Stimulated activated memory B cell treated with anti-CD40 and anti-IgM and Interleukin-4, amounts not matched to agents 10 μg/mL and 1 μg/mL and 100 μg/mL, for 72 hours (primary cell): Measurements from ENCODE around the gene C6orf118.

ENCODE experiments used
- ATAC-seq: fragments of 150-1000 bp; cut with Tn5 transposase; 2 replicates; pipeline ENCODE4 v1.10.0; 2021
- H3K27ac Mint-ChIP-seq: one replicate; pipeline ENCODE4 v1.8.0; 2022; ENCODE audit warnings: mild to moderate bottlenecking, mixed read lengths
- H3K27me3 Mint-ChIP-seq: one replicate; pipeline ENCODE4 v1.8.0; 2022; ENCODE audit warnings: mixed read lengths
- H3K36me3 Mint-ChIP-seq: one replicate; pipeline ENCODE4 v1.8.0; 2022; ENCODE audit warnings: mixed read lengths
- H3K4me1 Mint-ChIP-seq: one replicate; pipeline ENCODE4 v1.8.0; 2022; ENCODE audit warnings: mixed read lengths
- H3K4me3 Mint-ChIP-seq: one replicate; pipeline ENCODE4 v1.8.0; 2022; ENCODE audit warnings: mild to moderate bottlenecking, moderate library complexity, mixed read lengths
- H3K9me3 Mint-ChIP-seq: one replicate; pipeline ENCODE4 v1.8.0; 2022; ENCODE audit warnings: mixed read lengths

The C6orf118 gene

DNA sequence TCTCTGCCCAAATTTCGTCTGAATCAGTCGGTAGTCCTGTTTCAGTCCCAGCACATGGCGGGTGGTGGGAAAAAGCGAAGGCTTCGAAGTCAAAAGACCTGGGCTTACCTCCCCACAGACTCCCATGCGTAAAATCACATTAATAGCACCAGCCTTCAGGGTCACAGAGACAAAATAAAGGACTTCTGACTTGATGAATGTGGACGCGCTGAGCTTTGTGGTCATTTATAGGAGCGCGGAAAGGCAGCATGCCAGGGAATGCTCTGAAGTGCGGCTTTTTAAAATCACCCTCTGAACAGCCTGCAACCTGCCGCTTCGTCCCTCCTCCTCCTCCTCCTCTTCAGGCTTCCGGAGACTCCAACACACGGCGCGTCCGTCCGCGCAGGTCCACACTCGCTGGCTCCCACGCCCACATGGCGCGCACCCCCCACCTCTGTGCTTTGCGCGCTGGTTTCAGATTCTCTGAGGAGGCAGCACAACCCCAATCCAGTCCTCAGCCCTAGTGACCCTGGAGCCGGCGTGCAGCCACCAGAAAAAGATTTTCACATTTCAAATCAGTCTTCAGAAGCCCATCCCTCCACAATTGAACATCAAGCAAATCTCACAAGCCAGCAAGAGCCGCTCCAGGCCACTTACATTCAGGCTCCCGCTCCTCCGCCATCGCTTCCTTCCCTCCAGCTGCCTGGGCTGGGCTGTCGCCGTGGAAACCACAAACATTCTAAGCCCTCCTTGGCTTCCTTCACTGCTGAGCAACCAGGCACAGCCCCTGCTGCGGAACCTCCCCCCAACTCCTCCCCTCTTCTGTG is at the start of gene C6orf118:
Gene C6orf118 (minus strand): TSS at position 680 of the 806 bp plus-strand sequence. CDS start 19 bp downstream, at position 661.
- no peaks in the 10 kb centered on the region for H3K27me3 Mint-ChIP-seq
- H3K4me1 Mint-ChIP-seq: peaks cover 7% of the 10 kb centered on the region
- H3K36me3 Mint-ChIP-seq: no peaks in the 10 kb centered on the region
- peak within 1 kb of the TSS; percentile 5 for H3K4me3 Mint-ChIP-seq
- no peak for ATAC-seq
- H3K9me3 Mint-ChIP-seq: peaks cover 4% of the 10 kb centered on the region
- no peak within 1 kb of the TSS for H3K27ac Mint-ChIP-seq

DNA sequence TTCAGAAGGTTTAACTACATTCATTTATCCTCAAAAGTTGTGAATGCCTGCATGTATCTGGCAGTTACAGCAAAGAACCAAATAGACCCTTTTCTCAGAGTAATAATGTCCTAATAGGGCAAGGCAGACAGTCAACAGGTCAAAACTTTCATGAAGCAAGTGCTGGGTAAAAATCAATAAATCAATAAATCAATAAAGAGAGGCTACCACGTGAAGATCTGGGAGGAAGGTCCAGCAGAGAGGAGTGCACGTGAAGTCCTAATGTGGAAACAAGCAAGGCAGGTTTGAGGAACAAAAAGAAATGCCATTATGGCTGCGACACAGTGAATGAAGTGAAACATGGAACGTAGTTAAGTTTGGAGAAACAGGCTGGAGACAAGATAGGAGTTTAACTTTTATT is 36.3 kb upstream of the C6orf118 start:
- Mint-ChIP-seq H3K27ac (no peak overlapping the region), H3K9me3 (peaks cover 16% of the 10 kb centered on the region), H3K4me3 (no peak overlapping the region), H3K4me1 (no peaks in the 10 kb centered on the region), H3K27me3 (no peaks in the 10 kb centered on the region), H3K36me3 (no peaks in the 10 kb centered on the region)
- ATAC-seq: no peak

DNA sequence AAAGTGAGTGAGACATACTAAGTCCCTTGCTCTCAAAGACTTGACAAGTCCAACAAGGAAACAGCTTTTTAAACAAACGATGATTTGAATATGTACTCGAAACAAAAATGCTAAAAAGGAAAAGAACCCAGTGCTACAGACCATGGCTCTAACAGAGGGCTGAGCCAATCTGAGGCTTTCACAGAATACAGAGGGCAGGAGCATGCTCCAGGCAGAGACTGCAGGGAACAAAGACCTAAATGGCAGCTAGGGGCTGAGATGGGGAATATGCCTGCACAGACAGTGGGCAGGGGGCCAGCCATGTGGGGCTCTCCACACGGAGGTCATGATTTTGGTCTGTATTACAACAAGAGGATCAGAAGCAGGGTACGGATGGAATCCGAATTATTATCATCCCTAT is 31.1 kb upstream of the C6orf118 start:
- H3K9me3 Mint-ChIP-seq: no peaks in the 10 kb centered on the region
- ATAC-seq: peak; percentile 51
- H3K27ac Mint-ChIP-seq: no peak overlapping the region
- H3K4me1 Mint-ChIP-seq: no peaks in the 10 kb centered on the region
- H3K27me3 Mint-ChIP-seq: no peaks in the 10 kb centered on the region
- no peak overlapping the region for H3K4me3 Mint-ChIP-seq
- H3K36me3 Mint-ChIP-seq: no peaks in the 10 kb centered on the region

DNA sequence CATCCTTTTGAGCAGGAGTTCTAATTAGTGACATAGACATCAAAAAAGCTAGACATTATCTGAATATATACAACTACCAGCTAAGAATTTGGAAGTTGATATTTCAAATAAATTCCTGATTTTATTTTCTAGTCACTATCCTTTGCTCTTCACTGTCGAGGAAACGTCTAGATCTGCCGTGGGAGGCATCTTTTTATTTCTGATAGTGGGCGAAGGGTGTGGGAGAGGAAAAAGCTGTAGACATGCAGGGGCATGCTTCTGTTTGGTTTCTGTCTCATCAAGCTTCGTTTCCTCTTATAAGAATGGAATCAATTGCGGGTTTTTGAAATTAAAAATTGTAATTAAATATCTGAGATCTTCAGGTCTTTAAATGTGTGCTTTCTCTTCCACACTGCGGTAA is 16.2 kb upstream of the C6orf118 start:
- no peak for ATAC-seq
- Mint-ChIP-seq H3K36me3 (no peaks in the 10 kb centered on the region), H3K4me1 (no peaks in the 10 kb centered on the region)

DNA sequence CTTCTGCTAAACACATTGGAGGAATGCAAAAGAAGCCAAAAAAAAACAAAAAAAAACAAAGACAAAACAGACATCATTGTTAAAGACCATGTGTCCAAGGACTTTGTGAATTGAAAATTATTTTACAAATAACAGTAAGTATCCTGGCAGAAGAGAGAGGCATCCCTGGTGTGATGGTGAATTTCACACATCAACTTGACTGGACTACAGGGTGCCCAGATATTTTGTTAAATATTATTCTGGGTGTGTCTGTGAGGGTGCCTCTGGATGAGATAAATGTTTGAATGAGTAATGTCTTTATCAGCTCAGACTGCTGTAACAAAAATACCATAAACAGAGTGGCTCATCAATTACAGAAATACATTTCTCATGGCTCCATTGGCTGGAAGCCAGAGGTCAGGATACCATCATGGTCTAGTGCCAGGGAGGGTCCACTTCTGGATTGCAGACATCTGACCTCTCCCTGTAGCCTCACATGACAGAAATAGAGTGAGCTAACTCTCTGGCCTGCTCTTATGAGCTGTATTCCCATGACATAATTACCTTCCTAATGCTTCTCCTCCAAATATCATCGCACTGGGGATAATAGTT is 12.2 kb upstream of the C6orf118 start:
- no peak for ATAC-seq
- H3K36me3 Mint-ChIP-seq: no peaks in the 10 kb centered on the region
- H3K27ac Mint-ChIP-seq: no peak overlapping the region
- H3K4me1 Mint-ChIP-seq: no peaks in the 10 kb centered on the region
- peaks cover 10% of the 10 kb centered on the region for H3K9me3 Mint-ChIP-seq
- no peak overlapping the region for H3K4me3 Mint-ChIP-seq
- H3K27me3 Mint-ChIP-seq: no peaks in the 10 kb centered on the region

More for the DNA sequence above, 16.2 kb upstream of the C6orf118 start:
- Mint-ChIP-seq H3K27ac (no peak overlapping the region), H3K9me3 (peaks cover 7% of the 10 kb centered on the region), H3K4me3 (no peak overlapping the region), H3K27me3 (no peaks in the 10 kb centered on the region)

DNA sequence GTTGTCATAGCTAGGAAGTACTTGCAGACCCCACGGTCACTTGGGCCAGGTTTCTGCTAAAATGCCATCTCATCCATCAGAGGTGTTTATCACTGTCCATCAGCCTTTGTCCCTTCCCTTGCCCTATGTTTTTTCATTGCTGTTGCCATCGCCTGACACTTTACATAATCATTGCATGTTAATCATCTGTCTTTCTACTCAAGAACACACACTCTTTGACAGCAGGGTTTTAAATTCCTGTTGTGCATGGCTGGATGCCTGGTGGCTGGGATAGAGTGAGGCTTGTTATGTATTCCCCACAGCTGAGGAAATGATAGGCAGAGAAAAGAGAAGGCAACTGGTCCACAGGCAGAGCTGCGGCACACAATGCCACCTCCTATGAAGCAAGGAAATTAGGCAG is 11.7 kb upstream of the C6orf118 start:
- Mint-ChIP-seq H3K4me1 (no peaks in the 10 kb centered on the region), H3K9me3 (peaks cover 10% of the 10 kb centered on the region), H3K27ac (no peak overlapping the region), H3K4me3 (no peak overlapping the region), H3K27me3 (no peaks in the 10 kb centered on the region), H3K36me3 (no peaks in the 10 kb centered on the region)
- ATAC-seq: no peak

DNA sequence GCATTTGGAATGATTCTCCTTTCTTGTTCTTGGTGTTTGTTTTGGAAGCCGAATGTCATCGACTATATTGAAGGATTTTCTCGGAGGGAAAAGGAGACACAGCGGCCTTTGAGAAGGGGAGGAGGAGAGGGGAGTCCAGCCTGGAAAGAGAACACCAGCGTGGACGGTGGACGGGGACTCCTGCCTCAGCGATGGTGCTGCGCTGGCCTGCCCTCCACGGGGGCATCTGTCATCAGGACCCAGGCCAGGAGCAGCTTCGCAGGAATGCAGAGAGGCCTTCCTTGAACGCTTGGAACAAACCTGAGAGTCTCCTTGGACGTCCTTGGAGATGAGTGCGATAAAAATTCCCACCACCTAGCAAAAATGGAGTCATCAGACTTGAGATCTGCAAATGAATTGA is 8.3 kb upstream of the C6orf118 start:
- H3K27me3 Mint-ChIP-seq: no peaks in the 10 kb centered on the region
- H3K9me3 Mint-ChIP-seq: peaks cover 12% of the 10 kb centered on the region
- H3K4me1 Mint-ChIP-seq: no peaks in the 10 kb centered on the region
- no peak overlapping the region for H3K27ac Mint-ChIP-seq
- H3K36me3 Mint-ChIP-seq: no peaks in the 10 kb centered on the region
- H3K4me3 Mint-ChIP-seq: no peak overlapping the region
- ATAC-seq: no peak

DNA sequence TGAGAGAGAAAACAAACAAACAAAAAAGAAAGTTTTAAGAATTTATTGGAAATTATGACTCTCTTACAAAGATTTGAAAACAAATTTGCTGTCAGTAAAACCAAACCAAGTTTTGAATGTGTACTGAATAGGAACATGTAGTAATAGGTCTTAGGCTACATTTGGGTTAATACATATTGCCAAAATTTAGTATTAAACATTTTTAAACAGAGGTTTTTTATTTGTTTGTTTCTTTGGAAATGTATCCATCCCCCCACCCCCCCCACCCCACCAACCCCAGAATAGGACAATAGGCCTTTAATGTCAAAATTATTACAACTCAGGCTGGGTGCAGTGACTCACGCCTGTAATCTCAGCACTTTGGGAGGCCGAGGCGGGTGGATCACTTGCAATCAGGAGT is 2.5 kb downstream of the C6orf118 start:
- Mint-ChIP-seq H3K4me1 (peaks cover 7% of the 10 kb centered on the region), H3K9me3 (peaks cover 3% of the 10 kb centered on the region), H3K27ac (no peak overlapping the region), H3K27me3 (no peaks in the 10 kb centered on the region), H3K4me3 (no peak overlapping the region), H3K36me3 (no peaks in the 10 kb centered on the region)
- no peak for ATAC-seq

DNA sequence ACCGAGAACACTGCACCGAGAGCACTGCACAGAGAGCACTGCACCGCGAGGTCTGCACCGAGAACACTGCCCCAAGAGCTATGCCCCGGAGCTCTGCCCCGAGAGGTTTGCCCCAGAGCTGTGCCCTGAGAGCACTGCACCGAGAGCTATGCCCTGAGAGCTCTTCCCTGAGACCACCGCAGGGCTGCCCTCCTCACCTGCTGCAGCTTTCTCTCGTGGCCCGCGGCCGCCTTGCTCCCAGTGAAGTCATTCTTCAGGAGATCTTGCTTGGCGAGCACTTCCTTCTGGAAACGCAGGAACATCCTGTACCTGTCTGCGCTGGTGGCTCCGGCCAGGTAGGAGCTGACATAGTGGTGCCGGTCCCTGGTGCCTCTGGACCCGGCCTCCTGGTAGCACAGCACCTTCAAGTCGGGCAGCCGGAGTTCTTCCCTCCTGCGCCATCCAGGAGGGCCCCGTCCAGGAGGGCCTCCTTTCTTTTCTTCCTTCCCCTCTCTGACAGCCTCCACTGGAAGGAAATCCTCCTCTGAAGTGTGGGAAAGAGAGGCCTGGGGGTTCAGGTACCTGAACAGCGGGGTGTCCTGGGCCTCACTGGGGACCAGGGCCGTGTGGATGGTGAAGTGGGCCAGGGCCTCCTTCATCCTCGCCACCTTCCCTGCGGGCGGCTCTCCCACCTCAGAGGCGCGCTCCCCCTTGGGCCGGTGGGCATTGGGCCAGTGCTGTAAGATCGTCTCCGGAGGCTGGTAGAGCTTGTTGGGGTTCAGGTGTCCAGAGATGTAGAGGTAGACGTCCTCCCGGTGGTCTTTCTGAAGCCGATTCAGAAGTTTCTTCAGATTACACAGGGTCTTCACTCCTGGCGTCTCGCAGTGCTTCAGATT is 7.8 kb downstream of the C6orf118 start:
- H3K4me1 Mint-ChIP-seq: no peaks in the 10 kb centered on the region
- no peak overlapping the region for H3K4me3 Mint-ChIP-seq
- no peaks in the 10 kb centered on the region for H3K27me3 Mint-ChIP-seq
- peaks cover 4% of the 10 kb centered on the region for H3K9me3 Mint-ChIP-seq
- no peak for ATAC-seq
- no peak overlapping the region for H3K27ac Mint-ChIP-seq
- H3K36me3 Mint-ChIP-seq: no peaks in the 10 kb centered on the region

DNA sequence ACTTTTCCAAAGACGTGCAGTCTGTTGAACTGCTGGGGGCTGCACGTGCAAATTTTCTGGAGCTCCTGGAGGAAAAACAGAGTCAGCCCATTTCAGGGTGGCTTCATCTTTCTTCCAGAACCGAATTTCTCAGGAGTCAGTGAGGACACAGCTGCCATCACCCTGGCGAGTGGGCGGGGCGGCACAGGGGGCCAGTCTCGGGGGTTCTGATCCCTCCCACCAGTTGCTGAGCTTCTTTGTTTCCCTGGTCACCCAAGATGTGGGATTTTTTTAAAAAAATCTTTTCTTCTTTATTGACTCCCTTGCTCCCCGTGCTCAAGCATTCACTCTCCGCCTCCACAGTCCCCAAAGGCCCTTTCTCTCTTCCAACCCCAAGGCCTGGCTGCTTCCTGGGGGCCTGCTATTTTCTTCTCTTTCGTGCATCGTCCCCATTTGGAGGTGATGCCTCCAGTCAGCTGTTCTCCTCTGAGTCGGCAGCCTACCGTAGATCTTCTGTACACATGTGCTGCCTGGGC is 8.9 kb downstream of the C6orf118 start:
- Mint-ChIP-seq H3K4me3 (no peak overlapping the region), H3K9me3 (peaks cover 9% of the 10 kb centered on the region), H3K27ac (no peak overlapping the region), H3K36me3 (no peaks in the 10 kb centered on the region), H3K27me3 (no peaks in the 10 kb centered on the region), H3K4me1 (no peaks in the 10 kb centered on the region)
- no peak for ATAC-seq

DNA sequence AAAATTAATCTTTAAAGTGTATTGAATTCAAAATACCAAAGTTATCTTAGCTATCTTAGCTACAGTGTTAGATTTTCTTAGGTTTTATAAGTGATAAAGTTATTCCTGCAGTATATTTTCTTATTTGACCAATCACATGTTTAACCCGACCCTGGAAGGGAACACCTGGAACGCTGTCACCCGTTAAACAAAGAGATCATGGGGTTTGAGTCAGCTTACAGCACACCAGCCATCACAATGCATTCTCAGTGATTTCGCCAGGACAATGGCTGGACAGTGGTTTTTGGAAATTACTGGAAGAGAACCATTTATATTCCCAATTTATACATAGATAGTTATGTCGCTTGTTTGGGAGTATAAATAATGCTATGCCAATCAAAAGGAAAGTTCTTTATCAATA is 10.5 kb downstream of the C6orf118 start:
- Mint-ChIP-seq H3K4me3 (no peak overlapping the region), H3K9me3 (peaks cover 12% of the 10 kb centered on the region), H3K4me1 (no peaks in the 10 kb centered on the region), H3K27ac (no peak overlapping the region), H3K27me3 (no peaks in the 10 kb centered on the region), H3K36me3 (no peaks in the 10 kb centered on the region)
- ATAC-seq: no peak

DNA sequence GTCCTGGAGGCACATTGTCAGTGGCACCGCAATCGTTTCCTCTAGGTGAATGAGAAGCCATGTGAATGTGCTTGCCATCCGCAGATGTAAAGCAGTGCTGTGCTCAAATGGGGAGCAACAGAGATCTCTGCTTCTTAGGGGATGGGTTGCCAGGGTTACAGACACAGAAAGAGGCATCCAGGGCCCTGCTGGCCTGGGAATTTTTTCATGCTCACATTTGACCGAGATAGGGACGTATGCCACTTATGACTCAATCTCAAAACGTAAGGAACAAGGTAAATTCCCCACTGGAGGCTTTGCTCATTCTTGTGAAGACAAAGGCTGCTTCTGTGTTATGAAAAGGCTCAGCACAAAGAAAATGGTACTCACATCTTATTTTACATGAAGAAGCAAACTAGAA is 11.0 kb downstream of the C6orf118 start:
- Mint-ChIP-seq H3K36me3 (no peaks in the 10 kb centered on the region), H3K4me3 (no peak overlapping the region), H3K9me3 (peaks cover 12% of the 10 kb centered on the region), H3K27ac (no peak overlapping the region), H3K4me1 (no peaks in the 10 kb centered on the region), H3K27me3 (no peaks in the 10 kb centered on the region)
- ATAC-seq: no peak

DNA sequence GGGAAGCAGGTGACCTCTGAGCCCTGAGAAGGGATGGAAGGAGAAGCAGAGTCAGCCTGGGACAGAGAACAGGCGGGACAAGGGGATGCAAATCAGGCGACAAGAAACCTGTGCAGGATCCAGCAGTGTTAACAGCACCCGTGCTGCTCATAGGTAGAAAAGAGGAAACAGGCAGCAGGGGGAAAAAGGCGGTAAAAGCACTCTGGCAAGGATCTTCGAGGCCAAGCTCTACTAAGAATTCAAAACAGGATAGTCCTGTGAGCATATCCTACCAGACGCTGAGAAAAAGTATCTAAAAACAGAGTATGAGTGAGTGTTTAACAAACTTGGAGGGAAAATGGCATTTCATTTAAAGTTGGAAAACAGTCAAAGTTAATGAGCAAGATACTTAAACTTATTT is 16.7 kb downstream of the C6orf118 start:
- no peak for ATAC-seq
- Mint-ChIP-seq H3K9me3 (peaks cover 21% of the 10 kb centered on the region), H3K4me3 (no peak overlapping the region), H3K27ac (no peak overlapping the region), H3K4me1 (no peaks in the 10 kb centered on the region), H3K36me3 (no peaks in the 10 kb centered on the region), H3K27me3 (no peaks in the 10 kb centered on the region)

DNA sequence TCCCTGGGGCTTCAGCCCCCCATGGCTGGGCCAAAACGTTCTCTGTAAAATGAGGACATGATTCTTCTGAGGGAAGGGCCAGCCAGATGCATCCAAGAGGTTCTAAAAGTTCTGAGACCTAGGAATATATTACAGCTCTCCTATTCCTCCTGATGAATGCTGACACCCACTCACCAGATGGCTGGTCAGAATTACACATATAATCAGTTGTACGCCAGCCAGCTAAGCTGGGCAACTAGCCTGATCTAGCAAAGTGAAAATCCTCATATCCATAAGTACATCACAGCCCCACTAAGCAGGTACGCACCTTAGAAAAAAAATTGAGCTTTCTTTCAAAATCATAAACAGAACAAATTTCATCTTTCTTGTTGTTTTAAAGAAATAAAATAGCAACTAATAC is 34.8 kb downstream of the C6orf118 start:
- Mint-ChIP-seq H3K9me3 (peaks cover 8% of the 10 kb centered on the region), H3K27me3 (no peaks in the 10 kb centered on the region), H3K4me1 (no peaks in the 10 kb centered on the region), H3K27ac (no peak overlapping the region), H3K4me3 (no peak overlapping the region), H3K36me3 (no peaks in the 10 kb centered on the region)
- no peak for ATAC-seq

DNA sequence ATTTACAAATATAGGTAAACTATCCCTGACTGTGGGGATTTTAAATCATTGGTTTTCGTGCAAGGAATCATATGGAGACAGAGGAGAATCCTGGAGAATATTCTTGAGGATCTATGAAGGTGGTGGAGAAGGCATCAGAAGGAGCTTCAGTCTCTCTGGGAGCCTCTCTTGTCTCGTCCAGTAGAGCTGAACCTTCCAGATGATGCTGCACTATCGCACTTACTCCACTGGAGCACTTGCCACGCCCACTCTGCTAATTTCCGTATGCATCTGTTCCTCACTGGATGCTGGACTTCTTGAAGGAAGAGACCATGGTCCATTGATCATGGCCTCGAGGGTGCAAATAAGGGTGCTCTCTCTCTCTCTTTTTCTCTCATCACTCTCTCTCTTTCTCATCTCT is 36.8 kb downstream of the C6orf118 start:
- no peaks in the 10 kb centered on the region for H3K36me3 Mint-ChIP-seq
- ATAC-seq: no peak
- H3K27ac Mint-ChIP-seq: no peak overlapping the region

More for the DNA sequence above, 36.8 kb downstream of the C6orf118 start:
- Mint-ChIP-seq H3K9me3 (peaks cover 9% of the 10 kb centered on the region), H3K4me1 (no peaks in the 10 kb centered on the region), H3K4me3 (no peak overlapping the region), H3K27me3 (no peaks in the 10 kb centered on the region)
